H9 (cell line): ENCODE data around the gene SOWAHC. TPM values are rescaled to one million over a fixed set of nuclear protein-coding genes. Genes with fewer than 3 reads are reported as not detected.

ENCODE experiments used
- DNase-seq: peaks from one replicate; pipeline ENCODE4 v3.0.0-alpha.2; 2017
- H2AFZ ChIP-seq: one replicate; pipeline ENCODE4 v1.6.1; 2013; ENCODE audit warnings: mild to moderate bottlenecking, low read length, control low read depth, moderate library complexity
- H2AK5ac ChIP-seq: 2 replicates; pipeline ENCODE4 v1.6.1; 2013; ENCODE audit warnings: low read length, control low read depth, mixed read lengths; ENCODE audit not compliant: insufficient read length
- H2BK120ac ChIP-seq: one replicate; pipeline ENCODE4 v1.6.1; 2013; ENCODE audit warnings: low read depth, mild to moderate bottlenecking, low read length, control low read depth, inconsistent platforms; ENCODE audit not compliant: poor library complexity, severe bottlenecking
- H2BK12ac ChIP-seq: 2 replicates; pipeline ENCODE4 v1.6.1; 2013; ENCODE audit warnings: low read length, control low read depth, mixed read lengths, low read depth; ENCODE audit not compliant: insufficient read length
- H2BK15ac ChIP-seq: 2 replicates; pipeline ENCODE4 v1.6.1; 2013; ENCODE audit warnings: low read depth, low read length, control low read depth
- H2BK20ac ChIP-seq: one replicate; pipeline ENCODE4 v1.6.1; 2013; ENCODE audit warnings: low read depth, mild to moderate bottlenecking, low read length, control low read depth, inconsistent platforms; ENCODE audit not compliant: poor library complexity, severe bottlenecking
- H2BK5ac ChIP-seq: 2 replicates; pipeline ENCODE4 v1.6.1; 2013; ENCODE audit warnings: low read length, control low read depth, mixed read lengths; ENCODE audit not compliant: insufficient read length
- H3K14ac ChIP-seq: 2 replicates; pipeline ENCODE4 v1.6.1; 2013; ENCODE audit warnings: low read length, control low read depth; ENCODE audit not compliant: insufficient read depth
- H3K18ac ChIP-seq: 2 replicates; pipeline ENCODE4 v1.6.1; 2013; ENCODE audit warnings: low read depth, mild to moderate bottlenecking, mixed read lengths, low read length, control low read depth; ENCODE audit not compliant: insufficient read length
- H3K23ac ChIP-seq: 2 replicates; pipeline ENCODE4 v1.6.1; 2013; ENCODE audit warnings: low read length, control low read depth, mixed read lengths, low read depth; ENCODE audit not compliant: insufficient read length
- H3K23me2 ChIP-seq: 2 replicates; pipeline ENCODE4 v1.6.1; 2013; ENCODE audit warnings: low read depth, mild to moderate bottlenecking, mixed read lengths, low read length, control low read depth; ENCODE audit not compliant: insufficient read length, poor library complexity, severe bottlenecking
- H3K27ac ChIP-seq: 2 replicates; pipeline ENCODE4 v1.5.1; 2013; ENCODE audit warnings: low read length, control low read depth, mixed read lengths, low read depth; ENCODE audit not compliant: insufficient read length
- H3K27me3 ChIP-seq: 2 replicates; pipeline ENCODE4 v1.6.1; 2013; ENCODE audit warnings: low read length, control low read depth, inconsistent platforms; ENCODE audit not compliant: insufficient read depth
- H3K4ac ChIP-seq: 2 replicates; pipeline ENCODE4 v1.6.1; 2013; ENCODE audit warnings: low read depth, mild to moderate bottlenecking, control low read depth, inconsistent platforms, low read length, moderate library complexity
- H3K4me1 ChIP-seq: 2 replicates; pipeline ENCODE4 v1.6.1; 2013; ENCODE audit warnings: low read length, control low read depth, inconsistent platforms; ENCODE audit not compliant: insufficient read depth
- H3K4me2 ChIP-seq: 2 replicates; pipeline ENCODE4 v1.6.1; 2013; ENCODE audit warnings: low read length, control low read depth, mixed read lengths; ENCODE audit not compliant: insufficient read length, insufficient read depth
- H3K56ac ChIP-seq: 2 replicates; pipeline ENCODE4 v1.6.1; 2013; ENCODE audit warnings: low read depth, mild to moderate bottlenecking, mixed read lengths, low read length, control low read depth; ENCODE audit not compliant: insufficient read length
- H3K79me1 ChIP-seq: 2 replicates; pipeline ENCODE4 v1.6.1; 2013; ENCODE audit warnings: low read depth, mild to moderate bottlenecking, moderate library complexity, low read length, control low read depth, inconsistent platforms; ENCODE audit not compliant: insufficient read depth, poor library complexity, severe bottlenecking
- H3K79me2 ChIP-seq: 2 replicates; pipeline ENCODE4 v1.6.1; 2013; ENCODE audit warnings: low read length, control low read depth, inconsistent platforms; ENCODE audit not compliant: insufficient read depth
- H3K9ac ChIP-seq: 2 replicates; pipeline ENCODE4 v1.6.1; 2013; ENCODE audit warnings: low read length, control low read depth, mixed read lengths; ENCODE audit not compliant: insufficient read length; ENCODE audit errors: extremely low read depth
- H3K9me3 ChIP-seq: one replicate; pipeline ENCODE4 v1.6.1; 2013; ENCODE audit warnings: low read depth, low read length, inconsistent platforms; ENCODE audit not compliant: control insufficient read depth
- H3T11ph ChIP-seq: one replicate; pipeline ENCODE4 v1.6.1; 2013; ENCODE audit warnings: mild to moderate bottlenecking, low read length, control low read depth, inconsistent platforms
- H4K20me1 ChIP-seq: one replicate; pipeline ENCODE4 v1.6.1; 2013; ENCODE audit not compliant: control insufficient read depth, insufficient read length, insufficient read depth
- H4K5ac ChIP-seq: 2 replicates; pipeline ENCODE4 v1.6.1; 2013; ENCODE audit warnings: low read depth, mild to moderate bottlenecking, mixed read lengths, low read length, control low read depth; ENCODE audit not compliant: insufficient read length
- H4K8ac ChIP-seq: replicated peaks from 2 replicates; pipeline ENCODE4 v1.6.1; 2013; ENCODE audit warnings: low read length, control low read depth, mixed read lengths, low read depth; ENCODE audit not compliant: insufficient read length
- H4K91ac ChIP-seq: 2 replicates; pipeline ENCODE4 v1.6.1; 2013; ENCODE audit warnings: low read depth, mild to moderate bottlenecking, moderate library complexity, mixed read lengths, low read length, control low read depth; ENCODE audit not compliant: insufficient read length
- H3K27ac Mint-ChIP-seq, 3 experiments: 2 replicates in 2 of 3; 3 replicates in 1 of 3; pipeline ENCODE4 v1.8.0; 2020 to 2021; ENCODE audit warnings: mixed read lengths in 3 of 3, mild to moderate bottlenecking in 1 of 3, moderate library complexity in 1 of 3
- H3K27me3 Mint-ChIP-seq: 2 replicates; pipeline ENCODE4 v1.8.0; 2021; ENCODE audit warnings: low read depth, mild to moderate bottlenecking, moderate library complexity, mixed read lengths
- H3K36me3 Mint-ChIP-seq, 3 experiments: 2 replicates in 2 of 3; 3 replicates in 1 of 3; pipeline ENCODE4 v1.8.0; 2020 to 2021; ENCODE audit warnings: low read depth in 3 of 3, mixed read lengths in 3 of 3; ENCODE audit not compliant: insufficient read depth in 1 of 3
- H3K4me1 Mint-ChIP-seq, 2 experiments: 2 replicates each; pipeline ENCODE4 v1.8.0; 2020; ENCODE audit warnings: mixed read lengths in 2 of 2
- H3K4me3 Mint-ChIP-seq, 2 experiments: 2 replicates in 1 of 2; 3 replicates in 1 of 2; pipeline ENCODE4 v1.8.0; 2020 to 2021; ENCODE audit warnings: mild to moderate bottlenecking in 2 of 2, mixed read lengths in 2 of 2, moderate library complexity in 1 of 2
- H3K9me3 Mint-ChIP-seq, 2 experiments: 2 replicates in 1 of 2; 3 replicates in 1 of 2; pipeline ENCODE4 v1.8.0; 2020; ENCODE audit warnings: mild to moderate bottlenecking in 2 of 2, mixed read lengths in 2 of 2, moderate library complexity in 1 of 2
- CTCF ChIP-seq: fragments of 200-600 bp; sonication (generic); conservative IDR thresholded peaks from 3 replicates; pipeline ENCODE4 v1.8.0; 2021; ENCODE audit warnings: antibody characterized with exemption, mild to moderate bottlenecking
- WGBS: extraction: QIAGEN DNeasy Blood & Tissue Kit; methylation state at CpG from one replicate; pipeline ENCODE4 v1.1.7; 2013; ENCODE audit warnings: missing lambda C conversion rate, low lambda C conversion rate, mixed read lengths; ENCODE audit not compliant: insufficient read length; ENCODE audit errors: extremely low coverage; 5-methylcytosine and 5-hydroxymethylcytosine counted together
- total RNA-seq: library from RNA; stranded (reverse); gene quantifications from 2 replicates; pipeline ENCODE4 v1.2.1, GENCODE V29; 2021

Gene SOWAHC
- total RNA-seq, 1 experiment from 2014 or later, result 20.1 TPM

GRCh38 chr2:109604597-109604996, 9.6 kb upstream of the SOWAHC start:
- H3K27ac ChIP-seq, result no peak overlapping the region

More at GRCh38 chr2:109604597-109604996, 9.6 kb upstream of the SOWAHC start:
- H3K56ac ChIP-seq, result no peak overlapping the region
- H3K36me3 Mint-ChIP-seq, result peaks cover 0 to 13% (median 6%) of the 10 kb centered on the region in 3 experiments; a peak in 4 of 7 replicates
- H2BK15ac ChIP-seq, result no peak overlapping the region
- TF ChIP-seq CTCF, result no peak
- no peak overlapping the region for H3K18ac ChIP-seq
- no peak overlapping the region for H2AK5ac ChIP-seq
- no peaks in the 10 kb centered on the region for H3K23me2 ChIP-seq
- H3K4me2 ChIP-seq, result no peak overlapping the region
- H3K14ac ChIP-seq, result no peak overlapping the region
- no peak overlapping the region for H4K5ac ChIP-seq
- no peaks in the 10 kb centered on the region for H4K20me1 ChIP-seq
- H3T11ph ChIP-seq, result no peak overlapping the region
- no peak overlapping the region for H4K8ac ChIP-seq
- no peak overlapping the region for H3K4me3 Mint-ChIP-seq
- no peaks in the 10 kb centered on the region for H3K9me3 ChIP-seq
- H3K27me3 ChIP-seq, result no peaks in the 10 kb centered on the region
- peaks cover 16% of the 10 kb centered on the region for H3K79me1 ChIP-seq
- no peak overlapping the region for H3K23ac ChIP-seq
- peaks cover 33% of the 10 kb centered on the region; the same call in 1 of the 2 replicates for H3K79me2 ChIP-seq
- 0 out of 7 replicates have a peak overlapping the region, but pooled peaks of 1 of the 3 experiments have one; percentile 17 for H3K27ac Mint-ChIP-seq
- peaks cover 41 to 48% of the 10 kb centered on the region in 2 experiments for H3K4me1 Mint-ChIP-seq
- H2BK120ac ChIP-seq, result no peak overlapping the region
- no peak overlapping the region for H2BK20ac ChIP-seq
- no peak overlapping the region for H2BK5ac ChIP-seq
- H3K4ac ChIP-seq, result no peak overlapping the region
- H3K9ac ChIP-seq, result no peak overlapping the region
- peaks cover 11% of the 10 kb centered on the region; the same call in 1 of the 2 replicates for H3K4me1 ChIP-seq
- H3K9me3 Mint-ChIP-seq, result no peaks in the 10 kb centered on the region
- no peak overlapping the region for H2AFZ ChIP-seq
- no CpG with 5 or more reads among the region's 5 CpGs for WGBS
- no peak overlapping the region for H4K91ac ChIP-seq
- H2BK12ac ChIP-seq, result no peak overlapping the region
- DNase-seq, result no peak
- no peaks in the 10 kb centered on the region for H3K27me3 Mint-ChIP-seq
